GM18519 (cell line): ENCODE results near the gene MFSD6L.
A peak's percentile ranks its signal among the peaks of the same experiment; 100 is the strongest.
"Not testable (repeated sequence)": the region's sequence is repeated elsewhere in the genome, so short reads cannot be mapped to it uniquely, and the experiment has no call there.

Experiments
- ATAC-seq: cut with Tn5 transposase; IDR thresholded peaks from one replicate; pipeline ENCODE4 v1.9.1; 2021; ENCODE audit warnings: mild to moderate bottlenecking, moderate library complexity; ENCODE audit not compliant: unreplicated experiment, low FRiP score

Gene MFSD6L

GRCh38 chr17:8828517-8828875 is 29.3 kb upstream of the MFSD6L start:
- ATAC-seq = no peak

GRCh38 chr17:8826808-8827435 is 27.8 kb upstream of the MFSD6L start:
- ATAC-seq = no peak

- no peak for ATAC-seq
These were observed 26.6 kb upstream of the MFSD6L start for GRCh38 chr17:8825802-8826201.

GRCh38 chr17:8823279-8823678 is 24.1 kb upstream of the MFSD6L start:
- ATAC-seq = no peak

DNA sequence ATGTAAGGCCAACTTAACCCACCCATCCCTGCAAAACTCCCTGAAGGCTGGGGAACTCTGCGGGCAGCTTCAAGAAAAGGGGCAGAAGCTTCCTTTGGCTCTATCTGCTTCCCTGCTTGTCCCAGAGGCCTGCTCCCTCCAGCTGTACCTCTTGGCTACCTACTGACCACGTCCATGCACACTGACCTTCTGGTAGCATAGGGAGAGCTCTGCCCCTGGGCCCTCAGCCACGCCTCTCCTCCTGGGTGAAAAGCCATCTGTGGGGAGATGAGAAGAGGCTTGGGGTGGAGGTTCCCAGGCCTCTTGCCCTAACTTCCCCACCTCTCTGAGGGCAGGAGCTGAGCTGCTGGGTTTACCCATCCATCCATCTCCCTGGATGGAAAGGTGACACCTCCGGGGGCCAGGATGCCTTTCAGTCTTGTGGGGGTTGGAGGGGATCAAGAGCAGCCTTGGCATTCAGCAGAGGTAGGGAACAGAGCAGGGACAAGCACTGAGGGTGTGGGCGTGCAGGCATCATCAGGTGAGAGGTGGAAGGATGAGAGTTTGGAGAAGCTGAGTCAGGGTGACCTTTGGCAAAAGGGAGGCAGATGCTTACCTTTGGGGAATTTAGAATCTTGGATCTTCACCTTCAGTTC is 23.4 kb upstream of the MFSD6L start:
- no peak for ATAC-seq

DNA sequence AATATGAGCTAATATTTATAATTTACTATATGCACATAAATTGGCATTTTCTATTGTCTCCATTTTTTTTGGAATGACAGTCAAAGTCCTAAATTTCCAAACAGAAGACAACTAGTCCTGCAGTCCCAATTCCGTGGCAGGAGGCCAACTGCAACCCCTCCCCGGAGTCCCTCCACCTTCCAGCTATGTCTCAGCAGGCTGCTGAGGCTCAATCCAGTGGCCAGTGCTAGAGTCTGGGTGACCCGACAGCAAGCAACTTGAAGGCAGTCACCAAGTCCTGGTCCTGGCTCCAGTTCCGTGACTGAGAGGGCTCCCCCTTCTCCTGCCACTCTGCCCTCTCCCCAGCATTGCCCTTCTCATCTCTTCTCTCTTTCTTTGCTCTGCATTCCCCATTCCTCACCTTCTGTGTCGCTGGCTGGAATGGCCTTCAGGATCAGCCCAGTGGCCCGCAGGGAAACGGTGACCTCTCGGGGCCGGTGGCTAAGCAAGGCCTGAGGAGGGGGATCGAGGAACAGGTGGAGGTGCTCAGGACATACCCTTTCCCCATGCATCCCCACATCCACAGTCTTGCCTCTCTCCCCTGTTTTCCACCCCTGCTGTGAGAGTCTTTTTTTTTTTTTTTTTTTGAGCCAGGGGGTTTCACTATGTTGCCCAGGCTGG is 22.4 kb upstream of the MFSD6L start:
- no peak for ATAC-seq

- ATAC-seq = no peak
These were observed 21.3 kb upstream of the MFSD6L start for GRCh38 chr17:8820311-8821010.

GRCh38 chr17:8818654-8819330 is 19.6 kb upstream of the MFSD6L start:
- no peak for ATAC-seq

- ATAC-seq = no peak
These were observed 18.9 kb upstream of the MFSD6L start for GRCh38 chr17:8818047-8818446.

DNA sequence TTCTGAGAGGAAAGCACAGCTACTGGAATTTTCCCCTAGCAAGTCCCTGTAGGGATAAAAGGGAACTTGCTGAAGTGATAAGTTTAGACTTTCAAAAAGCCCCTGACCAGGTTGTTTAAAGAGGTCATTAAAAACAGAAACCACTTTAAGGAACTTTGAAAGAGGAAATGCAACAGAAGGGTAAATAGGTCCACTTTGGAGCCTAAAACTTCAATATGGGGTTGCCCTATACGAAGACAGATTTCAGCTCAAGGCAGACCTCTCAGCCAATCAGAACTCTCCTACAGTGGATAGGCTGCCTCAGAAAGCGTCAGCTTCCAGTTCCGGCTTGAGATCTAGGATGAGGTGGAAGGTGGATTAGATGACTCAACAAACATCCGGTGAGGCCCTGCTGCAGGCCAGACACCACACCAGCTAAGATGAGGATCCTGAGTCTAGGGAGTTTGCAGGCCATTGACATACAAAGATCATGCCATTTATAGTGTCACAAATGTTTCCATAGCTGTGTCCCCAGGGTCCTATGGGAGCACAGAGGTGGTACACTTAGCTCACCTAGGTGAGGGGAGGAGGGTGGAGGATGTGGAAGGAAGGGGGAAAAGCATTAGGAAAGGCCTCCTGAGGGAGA is 7.9 kb upstream of the MFSD6L start:
- peak; percentile 84 for ATAC-seq

DNA sequence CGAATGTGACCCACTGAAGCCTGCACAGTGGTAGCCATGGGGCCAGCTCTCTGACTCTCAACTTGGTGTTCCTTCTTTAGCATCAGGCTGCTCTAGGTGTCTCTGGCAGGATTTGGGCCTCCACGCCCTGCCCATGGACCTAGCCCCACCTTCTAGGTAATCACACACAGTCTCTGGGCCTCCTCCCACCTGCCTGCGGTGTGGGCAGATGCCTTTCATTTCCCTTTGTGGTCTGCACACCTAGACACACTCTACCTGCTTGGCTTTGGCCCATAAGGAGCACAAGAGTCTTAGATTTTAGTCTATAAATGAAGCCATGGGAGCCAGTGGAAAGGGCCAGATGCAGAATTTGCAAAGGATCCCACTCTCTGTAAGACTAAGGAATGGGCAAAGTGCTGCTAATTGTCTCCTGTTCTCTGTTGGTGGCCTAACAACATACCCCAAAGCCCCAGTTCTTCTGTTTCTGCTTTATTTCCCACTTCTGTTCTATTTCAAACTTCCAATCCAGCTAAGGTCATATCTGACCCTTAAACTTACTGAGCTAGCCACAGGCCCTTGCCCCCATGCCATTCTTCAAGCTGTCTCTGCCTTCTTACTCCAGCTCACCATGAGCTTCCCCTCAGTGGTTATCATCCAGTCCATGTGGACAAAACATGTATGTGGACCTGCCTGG is 7.2 kb upstream of the MFSD6L start:
- ATAC-seq = no peak

DNA sequence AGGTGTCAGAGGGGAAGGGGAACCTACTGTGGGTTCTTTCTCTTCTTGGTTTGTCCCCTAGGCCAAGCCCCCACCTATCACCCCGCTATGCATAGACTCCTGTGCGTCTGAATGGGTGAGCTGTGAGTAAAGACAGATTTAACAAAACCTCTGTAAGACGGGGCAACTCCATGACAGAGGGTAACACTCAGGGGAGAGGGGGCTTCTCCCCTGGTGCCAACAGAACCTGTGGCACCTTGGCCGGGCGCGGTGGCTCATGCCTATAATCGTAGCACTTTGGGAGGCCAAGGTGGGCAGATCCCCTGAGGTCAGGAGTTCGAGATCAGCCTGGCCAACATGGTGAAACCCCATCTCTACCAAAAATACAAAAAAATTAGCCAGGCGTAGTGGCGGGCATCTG is 6.2 kb upstream of the MFSD6L start:
- ATAC-seq = not testable (repeated sequence)

DNA sequence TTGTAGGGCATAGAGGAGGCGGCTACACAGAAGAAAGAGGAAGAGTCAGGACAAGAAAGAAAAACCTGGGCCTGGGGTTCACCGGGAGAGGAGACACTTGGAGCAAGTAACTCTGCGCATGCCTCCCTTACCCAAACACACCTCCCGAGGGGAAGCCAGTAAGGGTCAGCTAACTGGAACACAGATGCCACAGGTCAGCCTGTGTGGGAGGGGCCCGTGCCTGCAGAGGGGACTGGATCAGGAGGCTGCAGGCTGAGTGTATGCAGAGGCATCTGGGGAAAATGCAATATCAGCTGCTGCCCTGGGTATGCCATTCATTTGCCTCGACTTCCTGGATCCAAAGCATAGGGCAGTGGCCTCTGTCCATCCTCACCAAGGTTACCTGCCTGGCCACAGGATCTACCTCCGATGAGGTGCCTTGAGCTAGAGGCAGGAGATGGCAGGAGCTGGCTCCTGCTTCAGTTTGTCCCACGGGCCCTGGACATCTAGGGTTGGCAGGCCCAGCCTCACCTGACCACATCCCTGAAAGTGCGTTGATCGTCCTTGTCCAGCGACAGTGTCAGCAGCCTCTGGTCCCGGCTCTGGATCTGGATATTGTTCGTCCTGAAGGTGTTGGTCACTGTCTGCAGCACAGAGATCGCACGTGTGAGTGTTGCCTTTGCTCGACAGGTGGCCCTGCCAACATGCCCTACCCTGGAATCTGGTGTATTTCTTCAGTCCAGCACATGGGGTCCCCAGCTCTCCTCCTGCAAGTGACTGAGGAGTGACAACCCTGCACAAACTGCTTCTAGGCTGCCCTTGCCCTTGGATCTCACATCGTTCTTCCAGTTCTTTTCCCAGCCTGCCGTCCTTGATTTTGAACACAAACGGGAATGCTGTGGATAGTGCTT is 4.6 kb upstream of the MFSD6L start:
- no peak for ATAC-seq

DNA sequence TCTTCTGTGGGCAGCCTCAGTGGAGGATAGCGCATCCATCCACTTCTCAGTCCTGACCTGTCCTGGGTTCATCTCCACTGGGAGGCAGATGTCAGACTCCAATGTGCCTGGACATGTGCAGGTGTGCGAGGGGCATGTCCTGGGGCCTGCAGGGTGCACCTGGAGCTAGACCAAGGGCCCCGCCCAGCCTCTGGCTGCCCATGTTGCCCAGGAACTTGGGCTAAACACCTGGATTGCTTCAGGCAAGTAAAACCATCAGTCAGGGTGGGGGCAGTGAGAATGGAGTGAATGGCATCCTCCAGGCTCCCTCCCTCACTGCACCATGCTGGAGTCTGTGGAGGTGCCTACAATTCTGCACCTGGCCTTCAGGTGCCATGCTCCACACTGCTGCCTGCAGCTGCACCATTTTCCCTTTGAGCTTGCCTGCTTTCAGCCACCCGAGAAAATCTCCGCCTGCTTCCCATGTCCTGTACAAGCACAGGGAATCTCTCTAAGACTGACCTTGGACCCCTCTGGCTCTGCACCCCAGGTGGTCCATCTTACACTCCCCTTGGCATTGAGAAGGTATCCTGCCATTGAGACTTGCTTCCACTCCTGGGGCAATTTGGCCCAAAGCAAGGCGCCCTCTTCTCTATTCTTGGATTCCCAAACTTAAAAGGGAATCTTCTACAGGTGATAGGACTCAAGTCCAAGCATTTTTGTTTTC is 2.1 kb upstream of the MFSD6L start:
- no peak for ATAC-seq

GRCh38 chr17:8800656-8801055 is 1.5 kb upstream of the MFSD6L start:
- no peak for ATAC-seq

DNA sequence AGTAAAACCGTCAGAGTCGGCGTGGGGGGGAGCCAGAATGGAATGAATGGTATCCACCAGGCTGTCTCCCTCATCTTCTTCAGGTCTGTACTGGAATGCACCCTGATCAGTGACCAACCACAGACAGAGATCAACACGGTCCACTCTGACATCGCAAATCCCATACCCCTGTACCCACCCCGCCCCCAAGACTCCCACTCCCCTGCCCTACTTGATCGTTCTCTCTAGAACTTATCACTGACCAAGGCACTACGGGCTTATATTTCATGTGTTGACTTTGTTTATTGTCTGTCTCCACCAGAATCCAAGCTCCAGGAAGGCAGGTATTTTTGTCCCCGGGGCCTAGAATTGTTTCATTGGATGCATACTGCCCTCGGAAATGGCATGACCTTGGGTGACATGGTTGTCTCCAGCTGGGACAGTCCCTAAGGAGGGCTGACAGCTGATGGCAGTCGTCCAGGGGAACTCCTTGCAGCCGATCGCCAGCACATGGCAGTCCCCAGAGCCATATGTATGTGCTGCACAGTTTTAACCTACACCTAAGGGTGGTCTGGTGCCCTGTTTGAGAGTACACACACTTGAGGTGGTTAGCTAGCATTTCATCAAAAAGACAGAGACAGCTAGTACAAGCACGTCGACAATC is 526 bp upstream of the MFSD6L start:
- ATAC-seq = no peak

DNA sequence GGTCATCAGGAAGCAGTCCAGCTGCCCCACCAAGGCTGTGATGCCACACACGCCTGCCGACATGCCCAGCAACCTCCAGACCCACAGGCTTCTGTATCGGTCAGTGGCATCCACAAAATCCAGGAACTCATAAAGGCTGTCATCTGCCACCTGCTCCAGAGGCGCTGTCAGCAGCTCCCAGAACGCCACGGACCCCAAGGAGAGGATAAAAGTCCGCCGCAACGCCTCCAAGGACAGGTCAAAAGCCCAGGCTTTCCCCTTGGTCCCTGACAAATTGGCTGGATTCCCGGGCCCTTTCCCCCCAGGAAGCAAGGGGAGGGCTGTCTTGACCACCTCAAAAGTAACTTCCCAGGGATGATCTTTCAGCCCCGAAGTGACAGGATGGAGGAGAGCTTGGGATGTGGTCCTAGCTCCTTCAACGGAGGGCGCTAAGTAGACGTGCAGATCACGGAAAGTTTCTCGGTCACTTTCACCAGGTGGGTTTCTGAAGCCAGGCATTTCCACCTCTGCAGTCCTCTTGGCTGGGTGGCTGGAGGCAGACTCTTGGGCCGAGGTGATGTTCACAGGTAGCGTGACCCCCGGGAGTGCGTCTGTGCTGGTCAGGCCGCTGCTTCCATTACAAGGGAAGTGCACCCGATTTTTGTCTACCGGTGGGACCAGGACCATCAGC is 854 bp downstream of the MFSD6L start:
- ATAC-seq = no peak
